ENCODE results near the gene GABBR2.

Gene GABBR2

DNA sequence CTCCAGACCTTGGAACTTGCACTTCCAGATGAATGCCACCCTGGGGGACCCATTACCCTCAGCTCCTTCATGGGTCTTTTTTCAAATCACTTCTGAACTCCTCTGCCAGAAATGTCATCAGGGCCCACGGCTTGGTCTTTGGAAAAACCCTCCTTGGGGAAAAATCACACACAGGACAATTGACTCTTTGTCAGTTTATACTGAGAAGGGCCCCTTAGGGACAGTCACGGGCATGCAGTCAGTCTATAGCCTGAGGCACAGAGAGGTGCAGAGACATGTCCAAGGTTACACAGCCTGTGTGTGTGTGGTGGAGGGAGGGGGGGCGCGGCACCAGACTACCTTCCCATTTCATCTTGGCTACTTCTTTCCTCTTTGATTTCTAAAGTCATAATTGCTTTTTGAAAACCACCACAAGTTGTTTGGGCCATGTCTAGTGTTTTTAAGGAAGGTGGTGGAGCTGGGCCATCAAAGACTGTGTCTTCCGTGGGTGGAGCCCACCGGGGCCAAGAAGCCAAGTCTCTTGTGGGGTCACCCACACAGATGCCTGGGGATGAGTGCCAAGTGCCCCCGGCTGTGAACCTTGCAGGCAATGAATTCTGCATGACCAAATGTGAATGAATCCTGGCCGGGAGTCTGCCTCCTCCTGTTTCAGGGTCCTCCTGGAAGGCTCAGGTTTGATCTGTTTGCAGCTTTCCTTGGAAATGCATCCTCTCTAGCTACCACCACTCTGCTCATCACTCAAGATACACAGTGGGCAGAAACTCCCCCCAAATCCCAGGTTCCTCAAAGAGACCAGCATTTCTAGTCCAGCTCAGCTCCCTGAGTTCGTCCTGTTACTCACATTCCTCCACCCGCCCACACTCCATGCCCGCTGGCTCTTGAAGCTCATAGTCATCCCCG, 253.2 kb downstream of the GABBR2 start:
- TF ChIP-seq, protein P1, sequence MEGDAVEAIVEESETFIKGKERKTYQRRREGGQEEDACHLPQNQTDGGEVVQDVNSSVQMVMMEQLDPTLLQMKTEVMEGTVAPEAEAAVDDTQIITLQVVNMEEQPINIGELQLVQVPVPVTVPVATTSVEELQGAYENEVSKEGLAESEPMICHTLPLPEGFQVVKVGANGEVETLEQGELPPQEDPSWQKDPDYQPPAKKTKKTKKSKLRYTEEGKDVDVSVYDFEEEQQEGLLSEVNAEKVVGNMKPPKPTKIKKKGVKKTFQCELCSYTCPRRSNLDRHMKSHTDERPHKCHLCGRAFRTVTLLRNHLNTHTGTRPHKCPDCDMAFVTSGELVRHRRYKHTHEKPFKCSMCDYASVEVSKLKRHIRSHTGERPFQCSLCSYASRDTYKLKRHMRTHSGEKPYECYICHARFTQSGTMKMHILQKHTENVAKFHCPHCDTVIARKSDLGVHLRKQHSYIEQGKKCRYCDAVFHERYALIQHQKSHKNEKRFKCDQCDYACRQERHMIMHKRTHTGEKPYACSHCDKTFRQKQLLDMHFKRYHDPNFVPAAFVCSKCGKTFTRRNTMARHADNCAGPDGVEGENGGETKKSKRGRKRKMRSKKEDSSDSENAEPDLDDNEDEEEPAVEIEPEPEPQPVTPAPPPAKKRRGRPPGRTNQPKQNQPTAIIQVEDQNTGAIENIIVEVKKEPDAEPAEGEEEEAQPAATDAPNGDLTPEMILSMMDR (conservative IDR thresholded peaks at IDR 0.05; ENCODE audit: low read depth, low read length): no peak
- H3K4me3 ChIP-seq (ENCODE audit: low read depth, low read length): no peak overlapping the region
- peak; percentile 50 for DNase-seq (ENCODE audit: low read depth)

- DNase-seq (ENCODE audit: low read depth): peak; percentile 16
- H3K4me3 ChIP-seq (ENCODE audit: low read depth, low read length): no peak overlapping the region
- TF ChIP-seq, protein P1 (conservative IDR thresholded peaks at IDR 0.05; ENCODE audit: low read depth, low read length): no peak
Observed at GRCh38 chr9:98453589-98454311, 255.0 kb downstream of the GABBR2 start.

DNA sequence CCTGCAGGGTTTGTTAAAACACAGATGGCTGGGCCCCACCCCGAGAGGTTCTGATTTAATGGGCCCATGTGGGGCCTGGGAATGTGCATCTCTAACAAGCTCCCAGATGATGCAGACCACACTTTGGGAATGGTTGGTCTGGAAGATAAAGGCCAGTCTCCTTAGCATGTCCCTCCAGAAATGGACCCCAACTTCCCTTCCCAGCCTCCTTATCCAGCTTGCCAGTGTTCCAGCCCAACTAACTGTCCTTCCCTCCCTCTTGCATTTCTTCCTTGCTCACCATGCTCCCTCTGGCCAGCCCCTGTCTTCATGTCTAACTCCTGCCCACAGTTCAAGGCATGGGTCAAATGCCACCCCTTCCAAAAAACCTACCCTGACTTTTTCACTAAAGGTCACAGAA, 257.2 kb downstream of the GABBR2 start:
- TF ChIP-seq, protein P1 (conservative IDR thresholded peaks at IDR 0.05; ENCODE audit: low read depth, low read length): no peak
- H3K4me3 ChIP-seq (ENCODE audit: low read depth, low read length): no peak overlapping the region
- DNase-seq (ENCODE audit: low read depth): no peak

DNA sequence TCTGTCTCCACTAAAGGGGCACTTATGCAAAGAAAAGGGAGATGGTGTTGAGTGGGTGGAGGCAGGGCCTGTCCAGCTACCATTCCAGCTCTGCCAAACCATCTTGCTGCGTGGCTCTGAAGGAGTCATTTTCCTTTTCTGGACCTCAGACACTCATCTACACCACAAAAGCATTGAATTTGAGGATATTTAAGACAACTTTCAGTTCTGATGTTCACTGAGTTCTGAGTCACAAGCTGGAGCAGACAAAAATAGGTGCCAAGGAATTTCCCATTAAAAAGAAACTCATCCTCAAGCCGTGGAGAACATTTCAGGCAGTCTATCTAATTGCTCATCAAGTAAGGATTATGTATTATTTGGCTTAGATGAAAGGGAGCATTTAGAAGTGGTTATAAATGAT, 258.2 kb downstream of the GABBR2 start:
- no peak overlapping the region for H3K4me3 ChIP-seq (ENCODE audit: low read depth, low read length)
- DNase-seq (ENCODE audit: low read depth): peak; percentile 3
- TF ChIP-seq, protein P1 (conservative IDR thresholded peaks at IDR 0.05; ENCODE audit: low read depth, low read length): no peak

- TF ChIP-seq, protein P1 (conservative IDR thresholded peaks at IDR 0.05; ENCODE audit: low read depth, low read length): no peak
- no peak for DNase-seq (ENCODE audit: low read depth)
- no peak overlapping the region for H3K4me3 ChIP-seq (ENCODE audit: low read depth, low read length)
Observed at GRCh38 chr9:98449871-98450270, 258.9 kb downstream of the GABBR2 start.

DNA sequence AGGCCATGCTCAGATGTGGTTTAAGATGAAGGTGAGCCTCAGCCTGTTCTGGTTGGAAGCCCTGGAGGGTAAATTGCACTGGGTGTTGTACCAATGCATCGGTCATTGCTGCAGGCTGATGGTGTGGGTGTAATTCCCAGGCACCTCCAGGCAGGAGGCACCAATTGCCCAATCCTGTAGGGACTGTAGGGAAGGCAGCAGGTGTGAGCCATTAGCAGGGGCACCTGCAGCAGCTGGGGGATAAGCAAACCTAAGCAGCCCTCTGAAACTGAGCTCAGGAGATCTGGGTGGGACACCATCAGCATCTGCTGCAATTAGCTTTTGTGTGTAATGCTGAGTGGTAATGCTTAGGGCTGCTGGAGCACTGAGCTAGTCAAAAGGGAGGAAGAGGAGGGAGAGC, 263.2 kb downstream of the GABBR2 start:
- H3K4me3 ChIP-seq (ENCODE audit: low read depth, low read length): no peak overlapping the region
- no peak for DNase-seq (ENCODE audit: low read depth)
- TF ChIP-seq, protein P1 (conservative IDR thresholded peaks at IDR 0.05; ENCODE audit: low read depth, low read length): no peak
